Kidney (tissue), 14 donors: ENCODE measurements around the gene GATA6. TPM values are rescaled to one million over a fixed set of nuclear protein-coding genes. Genes with fewer than 3 reads are reported as not detected.
"Not testable (repeated sequence)": the region's sequence is repeated elsewhere in the genome, so short reads cannot be mapped to it uniquely, and the experiment has no call there.

ENCODE experiments used
- DNase-seq, 5 donors: peaks; one replicate each; pipeline ENCODE4 v3.0.0-alpha.2; 2013 to 2020
- FAIRE-seq: peaks from 2 replicates; lab custom pipeline; 2012; peaks lifted over from hg19 to GRCh38; lab: Jason Lieb, UNC
- H3K27ac ChIP-seq, 2 donors: one replicate each; pipeline ENCODE4 v1.7.0; 2013; ENCODE audit warnings: low read depth in 2 of 2, low read length in 2 of 2, inconsistent platforms in 1 of 2
- H3K27me3 ChIP-seq: one replicate; pipeline ENCODE4 v1.7.1; 2013; ENCODE audit warnings: low read length, inconsistent platforms; ENCODE audit not compliant: control insufficient read depth, insufficient read depth
- H3K36me3 ChIP-seq, 3 donors: one replicate each; pipeline versions ENCODE4 v1.7.0 to v1.7.1; 2013; ENCODE audit warnings: low read length in 3 of 3, control low read depth in 1 of 3, inconsistent platforms in 1 of 3; ENCODE audit not compliant: insufficient read depth in 3 of 3, control insufficient read depth in 2 of 3
- H3K4me1 ChIP-seq, 3 donors: one replicate each; pipeline versions ENCODE4 v1.7.0 to v1.7.1; 2013; ENCODE audit warnings: low read length in 3 of 3, inconsistent platforms in 1 of 3, low read depth in 1 of 3; ENCODE audit not compliant: control insufficient read depth in 2 of 3, insufficient read depth in 2 of 3
- H3K4me3 ChIP-seq, 3 donors: one replicate each; pipeline versions ENCODE4 v1.7.0 to v1.8.1; 2013; ENCODE audit warnings: low read length in 3 of 3, control low read depth in 1 of 3, inconsistent platforms in 1 of 3
- H3K9ac ChIP-seq, 3 donors: one replicate each; pipeline versions ENCODE4 v1.7.0 to v1.7.1; 2013; ENCODE audit warnings: low read length in 3 of 3, control low read depth in 1 of 3, inconsistent platforms in 1 of 3
- H3K9me3 ChIP-seq, 3 donors: one replicate each; pipeline versions ENCODE4 v1.7.0 to v1.7.1; 2013; ENCODE audit warnings: low read length in 3 of 3, control low read depth in 1 of 3, inconsistent platforms in 1 of 3; ENCODE audit not compliant: control insufficient read depth in 2 of 3, insufficient read depth in 1 of 3
- intact Hi-C: fragments of 100-400 bp; cut with DNase I; formaldehyde crosslinking; loops from one replicate; pipeline ENCODE4 v1.11.1; 2022
- polyA plus RNA-seq: library from polyadenylated mRNA; stranded (reverse); fragments of 350-450 nt; fragmentation: Illumina TruSeq; extraction: RNeasy Lipid Tissue Mini Kit (QIAGEN cat#74804); gene quantifications from one replicate; pipeline ENCODE4 v1.2.3, GENCODE V29; 2014; ENCODE audit warnings: low read depth, low replicate concordance; ENCODE audit not compliant: insufficient read depth
- total RNA-seq: library from RNA; stranded (reverse); fragmentation: NEBNext Ultra II Directional; extraction: Animal tissue kit (Norgen Biotek cat#: 25700); gene quantifications from one replicate; pipeline ENCODE4 v1.2.1, GENCODE V29; 2021
- TF ChIP-seq, protein P1 (sequence below): IDR thresholded peaks from 3 replicates; pipeline ENCODE4 v1.5.1; 2012; ENCODE audit warnings: mild to moderate bottlenecking, moderate library complexity, borderline replicate concordance; ENCODE audit not compliant: insufficient read depth; ENCODE audit errors: extremely low read depth
- donor health status: control.
- donor health status: control.
- donor health status: control.
- donor health status: control.
- donor health status: control.
- donor health status: DM: yes; HTN: yes; CAD: no.
- donor health status: Normal renal cell carcinoma (clear cell type).

Gene GATA6
- total and polyA plus RNA-seq, 2 donors from 2014 or later, result 1.7 to 10.9 TPM

DNA sequence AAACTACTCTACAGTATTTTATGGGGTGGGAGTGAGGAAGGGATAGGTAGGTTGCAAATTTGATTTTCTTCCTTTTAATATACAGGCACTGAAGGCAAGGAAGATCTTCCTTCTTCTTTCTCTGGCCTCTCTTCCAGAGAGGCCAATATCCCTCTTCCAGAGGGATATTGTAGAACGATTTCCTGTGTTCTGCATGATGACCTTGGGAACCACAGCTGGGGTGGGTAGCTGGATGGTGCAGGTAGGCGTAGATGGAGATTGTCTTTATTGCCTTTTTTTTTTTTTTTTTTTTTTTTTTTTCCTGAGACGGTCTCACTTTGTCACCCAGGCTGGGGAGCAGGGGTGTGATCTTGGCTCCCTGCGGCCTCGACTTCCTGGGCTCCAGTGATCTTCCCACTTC is 49.4 kb downstream of the GATA6 start:
- no peak for FAIRE-seq
- no peak overlapping the region for H3K9ac ChIP-seq
- no peaks in the 10 kb centered on the region for H3K4me1 ChIP-seq
- intact Hi-C loops, result no loop called here
- H3K27me3 ChIP-seq, result no peaks in the 10 kb centered on the region
- DNase-seq, result no peak
- no peaks in the 10 kb centered on the region for H3K36me3 ChIP-seq
- no peak overlapping the region for H3K27ac ChIP-seq
- TF ChIP-seq, protein P1, sequence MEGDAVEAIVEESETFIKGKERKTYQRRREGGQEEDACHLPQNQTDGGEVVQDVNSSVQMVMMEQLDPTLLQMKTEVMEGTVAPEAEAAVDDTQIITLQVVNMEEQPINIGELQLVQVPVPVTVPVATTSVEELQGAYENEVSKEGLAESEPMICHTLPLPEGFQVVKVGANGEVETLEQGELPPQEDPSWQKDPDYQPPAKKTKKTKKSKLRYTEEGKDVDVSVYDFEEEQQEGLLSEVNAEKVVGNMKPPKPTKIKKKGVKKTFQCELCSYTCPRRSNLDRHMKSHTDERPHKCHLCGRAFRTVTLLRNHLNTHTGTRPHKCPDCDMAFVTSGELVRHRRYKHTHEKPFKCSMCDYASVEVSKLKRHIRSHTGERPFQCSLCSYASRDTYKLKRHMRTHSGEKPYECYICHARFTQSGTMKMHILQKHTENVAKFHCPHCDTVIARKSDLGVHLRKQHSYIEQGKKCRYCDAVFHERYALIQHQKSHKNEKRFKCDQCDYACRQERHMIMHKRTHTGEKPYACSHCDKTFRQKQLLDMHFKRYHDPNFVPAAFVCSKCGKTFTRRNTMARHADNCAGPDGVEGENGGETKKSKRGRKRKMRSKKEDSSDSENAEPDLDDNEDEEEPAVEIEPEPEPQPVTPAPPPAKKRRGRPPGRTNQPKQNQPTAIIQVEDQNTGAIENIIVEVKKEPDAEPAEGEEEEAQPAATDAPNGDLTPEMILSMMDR, result no peak
- no peak overlapping the region for H3K4me3 ChIP-seq
- no peaks in the 10 kb centered on the region for H3K9me3 ChIP-seq

DNA sequence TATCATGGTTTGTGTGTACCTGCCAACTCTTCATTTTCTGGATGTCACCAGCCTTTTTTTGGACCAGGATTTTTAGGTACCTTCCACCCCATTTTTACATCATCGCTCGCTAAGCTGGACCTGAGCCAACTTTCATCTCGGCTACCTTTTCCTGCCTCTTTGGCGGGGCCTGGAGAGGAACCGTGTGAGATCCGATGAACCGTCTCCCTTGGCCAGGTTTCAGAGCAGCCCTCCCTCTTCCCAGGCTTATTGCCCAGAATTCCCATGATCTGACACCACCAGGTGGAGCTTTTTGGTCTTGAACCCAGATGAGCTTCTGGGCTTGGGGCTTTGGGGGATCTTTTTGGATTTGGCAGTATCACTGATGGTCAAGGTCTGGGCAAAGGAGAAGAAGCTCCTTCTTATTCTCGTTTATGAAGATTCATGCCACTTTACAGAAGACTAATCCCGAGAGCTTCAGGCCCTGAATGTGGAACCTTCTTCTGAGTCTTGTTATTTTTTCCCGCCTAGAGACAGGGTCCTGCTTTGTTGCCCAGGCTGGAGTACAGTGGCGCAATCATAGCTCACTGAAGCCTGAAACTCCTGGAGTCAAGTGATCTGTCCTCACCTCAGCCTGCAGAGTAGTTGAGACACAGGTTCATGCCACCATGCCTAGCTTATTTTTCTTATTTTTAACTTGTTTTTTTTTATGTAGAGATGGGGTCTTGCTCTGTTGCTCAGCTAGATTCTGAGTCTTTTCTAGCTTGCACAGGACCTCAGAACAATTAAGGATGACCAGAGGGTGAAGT is 50.4 kb downstream of the GATA6 start:
- no peak overlapping the region for H3K4me3 ChIP-seq
- FAIRE-seq (no peak), DNase-seq (no peak)
- no peak overlapping the region for H3K27ac ChIP-seq
- no peaks in the 10 kb centered on the region for H3K27me3 ChIP-seq
- intact Hi-C loops, result no loop called here
- H3K4me1 ChIP-seq, result no peaks in the 10 kb centered on the region
- H3K36me3 ChIP-seq, result no peaks in the 10 kb centered on the region
- TF ChIP-seq, protein P1, result no peak
- no peaks in the 10 kb centered on the region for H3K9me3 ChIP-seq
- H3K9ac ChIP-seq, result no peak overlapping the region

DNA sequence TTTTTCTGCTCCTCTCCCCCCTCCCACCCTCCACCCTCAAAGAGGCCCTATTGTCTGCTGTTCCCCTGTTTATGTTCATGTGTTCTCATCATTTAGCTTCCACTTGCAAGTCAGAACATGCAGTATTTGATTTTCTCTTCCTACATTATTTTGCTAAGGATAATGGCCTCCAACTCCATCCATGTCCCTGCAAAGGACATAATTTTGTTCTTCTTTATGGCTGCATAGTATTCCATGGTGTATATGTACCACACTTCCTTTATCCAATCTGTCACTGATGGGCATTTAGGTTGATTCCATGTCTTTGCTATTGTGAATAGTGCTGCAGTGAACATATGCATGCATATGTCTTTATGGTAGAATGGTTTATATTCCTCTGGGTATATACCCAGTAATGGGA is 51.2 kb downstream of the GATA6 start:
- H3K27me3 ChIP-seq, H3K27ac ChIP-seq, H3K36me3 ChIP-seq, H3K4me1 ChIP-seq, H3K9me3 ChIP-seq, FAIRE-seq, H3K4me3 ChIP-seq, H3K9ac ChIP-seq, DNase-seq, intact Hi-C loops: not testable (repeated sequence)
- TF ChIP-seq, protein P1, result peak; percentile 2
